Activated CD8-positive, alpha-beta memory T cell treated with anti-CD3 and anti-CD28 coated beads, Interleukin-2, amount 10 ng/mL, durations not matched to agents 7 days and 5 days (primary cell): Measurements from ENCODE around the gene SBSN. TPM values are rescaled to one million over a fixed set of nuclear protein-coding genes. Genes with fewer than 3 reads are reported as not detected.

ENCODE experiments used
- ATAC-seq: fragments of 150-1000 bp; cut with Tn5 transposase; one replicate; pipeline ENCODE4 v1.10.0; 2021; ENCODE audit warnings: moderate library complexity
- CTCF ChIA-PET: fragments of 350-600 bp; sonication (Branson Sonifier 250); formaldehyde crosslinking; loops from one replicate; lab custom pipeline; 2021; ENCODE audit warnings: antibody characterized with exemption; lab: Charles Lee
- DNase-seq: peaks from one replicate; pipeline ENCODE4 v3.0.0-alpha.2; 2020
- H3K27ac Mint-ChIP-seq: one replicate; pipeline ENCODE4 v1.8.0; 2021; ENCODE audit warnings: mild to moderate bottlenecking, mixed read lengths
- H3K27me3 Mint-ChIP-seq: one replicate; pipeline ENCODE4 v1.8.0; 2021; ENCODE audit warnings: mixed read lengths
- H3K36me3 Mint-ChIP-seq: one replicate; pipeline ENCODE4 v1.8.0; 2021; ENCODE audit warnings: mild to moderate bottlenecking, mixed read lengths
- H3K4me1 Mint-ChIP-seq: one replicate; pipeline ENCODE4 v1.8.0; 2021; ENCODE audit warnings: mixed read lengths
- H3K4me3 Mint-ChIP-seq: one replicate; pipeline ENCODE4 v1.8.0; 2021; ENCODE audit warnings: mild to moderate bottlenecking, moderate library complexity, mixed read lengths
- H3K9me3 Mint-ChIP-seq: one replicate; pipeline ENCODE4 v1.8.0; 2022; ENCODE audit warnings: low read depth, mixed read lengths
- total RNA-seq, 2 experiments: library from RNA; stranded (reverse); gene quantifications; one replicate each; pipeline ENCODE4 v1.2.3, GENCODE V29; 2021

SBSN gene
- total RNA-seq, 2 experiments from 2014 or later: not detected

- Mint-ChIP-seq H3K4me3 (no peak overlapping the region), H3K27me3 (peaks cover 33% of the 10 kb centered on the region), H3K4me1 (peaks cover 16% of the 10 kb centered on the region), H3K36me3 (no peaks in the 10 kb centered on the region), H3K27ac (no peak overlapping the region), H3K9me3 (no peaks in the 10 kb centered on the region)
- DNase-seq: no peak
- CTCF ChIA-PET: interaction anchor here (0.6 to 2.1 kb wide), 3 partner anchors 14 to 53 kb away, joined by 3 to 10 read pairs (median 3); no protein-coding TSS in a partner anchor
- ATAC-seq: no peak
Measured at GRCh38 chr19:35534803-35535480, 6.8 kb upstream of the SBSN start.

- Mint-ChIP-seq H3K4me3 (peak overlapping the region; percentile 57), H3K27me3 (peaks cover 39% of the 10 kb centered on the region), H3K4me1 (peaks cover 16% of the 10 kb centered on the region), H3K9me3 (no peaks in the 10 kb centered on the region), H3K36me3 (no peaks in the 10 kb centered on the region), H3K27ac (peak overlapping the region; percentile 12)
- peak; percentile 73 for DNase-seq
- ATAC-seq: peak; percentile 83
- CTCF ChIA-PET: interaction anchor here (1.1 to 2.1 kb wide), 2 partner anchors 15 to 24 kb away, joined by 3 to 10 read pairs; no protein-coding TSS in a partner anchor
Measured at GRCh38 chr19:35533822-35534392, 5.8 kb upstream of the SBSN start.

DNA sequence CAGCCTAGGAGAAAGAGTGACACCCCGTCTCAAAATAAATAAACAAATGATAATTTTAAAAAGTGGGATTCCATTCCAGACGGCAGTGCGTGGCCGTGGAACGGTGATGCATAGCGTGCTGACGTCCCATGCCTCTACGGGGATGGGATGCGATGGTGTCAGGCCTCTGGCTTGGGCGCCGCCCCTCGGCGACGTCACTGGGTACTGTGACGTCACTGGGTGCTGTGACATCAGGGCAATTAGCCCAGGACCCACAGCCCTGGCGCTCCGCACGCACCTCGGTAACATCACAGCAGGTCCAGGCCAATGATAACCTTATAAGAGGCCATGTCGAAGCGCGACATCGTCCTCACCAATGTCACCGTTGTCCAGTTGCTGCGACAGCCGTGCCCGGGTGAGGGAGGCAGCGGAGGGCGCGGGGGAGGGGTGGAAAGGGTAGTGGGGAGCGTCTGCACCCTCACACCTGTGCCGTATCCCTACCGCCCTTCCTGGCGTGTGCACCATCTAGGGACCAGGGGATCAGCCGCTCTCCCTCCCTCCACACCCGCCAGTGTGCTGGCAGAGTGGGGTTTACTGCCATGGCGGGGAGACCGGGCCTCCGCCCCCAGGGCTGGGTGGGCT is 5.2 kb upstream of the SBSN start, which contains the start of gene GAPDHS:
TSS of gene GAPDHS (plus strand) at position 256 of the 621 bp plus-strand sequence. CDS start at position 328, 72 bp downstream.
- H3K36me3 Mint-ChIP-seq: no peaks in the 10 kb centered on the region
- H3K4me3 Mint-ChIP-seq: peak within 1 kb of the TSS; percentile 57
- ATAC-seq: no peak
- H3K9me3 Mint-ChIP-seq: no peaks in the 10 kb centered on the region
- DNase-seq: no peak
- H3K27me3 Mint-ChIP-seq: peaks cover 45% of the 10 kb centered on the region
- H3K4me1 Mint-ChIP-seq: peaks cover 16% of the 10 kb centered on the region
- CTCF ChIA-PET: no interaction called here
- peak within 1 kb of the TSS; percentile 12 for H3K27ac Mint-ChIP-seq

GRCh38 chr19:35531291-35531690 is 3.2 kb upstream of the SBSN start:
- no peak for DNase-seq
- Mint-ChIP-seq H3K36me3 (no peaks in the 10 kb centered on the region), H3K27me3 (peaks cover 46% of the 10 kb centered on the region), H3K9me3 (no peaks in the 10 kb centered on the region), H3K4me1 (peaks cover 6% of the 10 kb centered on the region), H3K4me3 (no peak overlapping the region), H3K27ac (no peak overlapping the region)
- CTCF ChIA-PET: interaction anchor here (1.1 to 1.8 kb wide), 3 partner anchors 17 to 36 kb away, joined by 5 read pairs; no protein-coding TSS in a partner anchor
- no peak for ATAC-seq

DNA sequence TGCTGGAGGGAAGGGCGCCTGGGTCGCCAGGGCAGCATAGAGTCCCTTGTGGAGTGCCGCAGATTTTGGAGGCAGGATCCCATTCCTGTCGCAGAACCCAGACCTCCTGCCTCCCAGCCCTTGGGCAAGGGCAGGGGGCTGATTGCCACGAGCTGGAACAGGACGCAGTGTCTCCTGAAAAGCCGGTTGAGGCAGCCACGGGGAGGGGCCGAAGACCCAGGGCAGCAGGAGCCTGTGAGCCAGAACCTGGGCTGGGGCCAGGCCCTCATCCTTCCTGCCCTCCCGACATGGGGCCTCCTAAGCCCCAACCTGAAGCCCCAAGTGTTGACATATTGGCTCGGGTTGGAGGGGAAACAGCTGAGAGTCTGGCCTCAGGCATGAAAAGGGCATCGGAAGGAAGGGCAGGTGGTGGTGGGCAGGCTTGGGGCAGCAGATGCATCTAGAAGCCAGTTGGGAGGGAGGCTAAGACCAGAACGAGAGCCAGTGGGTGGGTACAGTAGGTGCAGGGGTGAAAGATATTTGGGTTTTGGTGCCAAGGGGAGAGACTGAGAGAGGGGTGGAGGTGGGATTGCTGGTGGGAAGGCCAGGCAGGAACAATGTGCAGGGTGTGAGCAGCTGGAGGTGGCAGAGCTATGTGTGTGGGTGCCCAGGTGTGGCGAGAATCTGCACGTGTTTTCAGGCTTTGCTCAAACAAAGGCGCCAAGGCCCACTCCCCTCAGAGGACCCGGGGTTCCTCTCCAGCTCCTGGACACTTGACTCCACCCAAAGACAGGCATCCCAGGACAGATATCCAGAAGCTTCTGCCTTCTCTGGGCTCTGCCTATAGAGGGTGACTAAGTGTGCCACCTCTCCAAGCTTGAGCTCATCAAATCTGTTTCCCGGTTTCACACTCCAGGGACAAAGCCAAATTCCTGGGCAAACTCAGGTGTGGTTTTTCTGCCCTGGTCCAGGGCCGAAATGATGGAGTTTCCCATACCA is 1.4 kb upstream of the SBSN start:
- H3K27me3 Mint-ChIP-seq: peaks cover 44% of the 10 kb centered on the region

GRCh38 chr19:35525873-35526272 is 2.2 kb downstream of the SBSN start:
- no peak overlapping the region for H3K4me3 Mint-ChIP-seq
- CTCF ChIA-PET: interaction anchor here (1.3 kb wide), 1 partner anchor 16 kb away, joined by 3 read pairs; no protein-coding TSS in a partner anchor
- ATAC-seq (no peak), DNase-seq (no peak)
- H3K9me3 Mint-ChIP-seq: no peaks in the 10 kb centered on the region
- no peaks in the 10 kb centered on the region for H3K4me1 Mint-ChIP-seq
- no peak overlapping the region for H3K27ac Mint-ChIP-seq
- peaks cover 26% of the 10 kb centered on the region for H3K27me3 Mint-ChIP-seq
- no peaks in the 10 kb centered on the region for H3K36me3 Mint-ChIP-seq

More for the DNA sequence above, 1.4 kb upstream of the SBSN start:
- H3K4me1 Mint-ChIP-seq: peaks cover 6% of the 10 kb centered on the region
- H3K27ac Mint-ChIP-seq: no peak overlapping the region
- CTCF ChIA-PET: interaction anchor here (1.2 kb wide), 1 partner anchor 35 kb away, joined by 3 read pairs; no protein-coding TSS in a partner anchor
- no peak for ATAC-seq
- H3K36me3 Mint-ChIP-seq: no peaks in the 10 kb centered on the region
- H3K9me3 Mint-ChIP-seq: no peaks in the 10 kb centered on the region
- no peak for DNase-seq
- H3K4me3 Mint-ChIP-seq: no peak overlapping the region

- Mint-ChIP-seq H3K27me3 (peaks cover 21% of the 10 kb centered on the region), H3K4me3 (no peak overlapping the region), H3K27ac (no peak overlapping the region), H3K36me3 (no peaks in the 10 kb centered on the region), H3K9me3 (no peaks in the 10 kb centered on the region), H3K4me1 (no peaks in the 10 kb centered on the region)
- ATAC-seq: no peak
- DNase-seq: no peak
- CTCF ChIA-PET: no interaction called here
Measured at GRCh38 chr19:35524181-35524837, 3.8 kb downstream of the SBSN start.

- Mint-ChIP-seq H3K4me1 (no peaks in the 10 kb centered on the region), H3K9me3 (no peaks in the 10 kb centered on the region), H3K36me3 (no peaks in the 10 kb centered on the region), H3K27ac (no peak overlapping the region), H3K4me3 (no peak overlapping the region), H3K27me3 (peaks cover 11% of the 10 kb centered on the region)
- DNase-seq: no peak
- CTCF ChIA-PET: no interaction called here
- ATAC-seq: no peak
Measured at GRCh38 chr19:35522745-35523327, 5.3 kb downstream of the SBSN start.

DNA sequence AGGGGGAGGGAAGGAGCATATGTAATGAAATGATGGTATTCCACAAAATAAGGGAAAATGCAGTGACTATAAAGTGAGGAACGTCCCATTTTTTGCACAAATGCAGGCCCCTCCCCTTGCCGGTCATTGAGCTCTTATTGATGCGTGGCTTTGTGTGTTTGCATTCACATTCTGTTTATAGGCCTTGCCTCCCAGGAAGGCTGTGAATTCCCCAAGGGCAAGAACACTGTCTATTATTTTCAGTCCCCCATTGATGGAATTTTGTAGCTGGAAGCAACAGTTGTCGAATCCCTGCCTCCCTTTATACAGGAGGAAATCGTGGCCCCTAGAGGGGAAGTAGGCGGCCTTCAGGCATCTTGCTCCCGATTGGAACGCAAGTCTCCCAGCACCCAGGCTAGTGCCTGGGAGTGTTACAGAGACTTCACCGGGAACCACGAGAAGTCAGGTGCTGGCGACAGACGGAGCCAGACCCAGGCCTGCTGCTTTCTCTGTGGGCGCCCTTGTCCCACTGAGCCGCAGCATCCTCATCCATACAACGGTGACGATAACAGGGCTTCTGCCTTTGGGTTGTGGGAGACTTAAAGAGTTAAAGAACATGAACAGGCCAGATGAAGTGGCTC is 6.9 kb downstream of the SBSN start:
- no peak overlapping the region for H3K27ac Mint-ChIP-seq
- no peak overlapping the region for H3K4me3 Mint-ChIP-seq
- no peaks in the 10 kb centered on the region for H3K9me3 Mint-ChIP-seq
- DNase-seq (no peak), ATAC-seq (no peak)
- CTCF ChIA-PET: interaction anchor here (1.0 to 2.8 kb wide), 3 partner anchors 11 to 26 kb away, joined by 3 to 7 read pairs (median 3); no protein-coding TSS in a partner anchor
- H3K4me1 Mint-ChIP-seq: no peaks in the 10 kb centered on the region
- peaks cover 14% of the 10 kb centered on the region for H3K27me3 Mint-ChIP-seq
- H3K36me3 Mint-ChIP-seq: no peaks in the 10 kb centered on the region

DNA sequence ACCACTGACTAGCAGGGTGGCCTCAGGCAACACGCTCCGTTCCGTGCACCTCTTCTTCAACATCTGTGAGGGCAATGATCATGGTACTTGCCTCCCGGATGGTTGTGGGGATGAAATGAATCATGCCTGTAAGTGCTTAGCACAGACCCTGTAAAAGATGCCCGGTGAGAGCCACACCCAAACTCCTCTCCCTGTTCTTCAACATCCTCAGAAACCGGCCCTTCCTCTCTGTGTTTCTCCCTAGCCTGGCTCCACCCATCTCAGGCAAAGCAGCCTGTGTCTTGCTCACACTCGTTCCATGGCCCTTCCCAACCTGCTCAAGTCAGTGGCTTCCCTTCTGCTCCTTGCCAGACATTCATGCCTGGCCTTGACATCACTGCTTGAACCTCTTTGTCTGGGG is 8.8 kb downstream of the SBSN start:
- Mint-ChIP-seq H3K36me3 (no peaks in the 10 kb centered on the region), H3K9me3 (no peaks in the 10 kb centered on the region), H3K4me1 (no peaks in the 10 kb centered on the region), H3K27ac (no peak overlapping the region), H3K4me3 (no peak overlapping the region), H3K27me3 (peaks cover 11% of the 10 kb centered on the region)
- ATAC-seq: no peak
- CTCF ChIA-PET: interaction anchor here (2.8 kb wide), 1 partner anchor 9 kb away, joined by 7 read pairs; no protein-coding TSS in a partner anchor
- DNase-seq: no peak

DNA sequence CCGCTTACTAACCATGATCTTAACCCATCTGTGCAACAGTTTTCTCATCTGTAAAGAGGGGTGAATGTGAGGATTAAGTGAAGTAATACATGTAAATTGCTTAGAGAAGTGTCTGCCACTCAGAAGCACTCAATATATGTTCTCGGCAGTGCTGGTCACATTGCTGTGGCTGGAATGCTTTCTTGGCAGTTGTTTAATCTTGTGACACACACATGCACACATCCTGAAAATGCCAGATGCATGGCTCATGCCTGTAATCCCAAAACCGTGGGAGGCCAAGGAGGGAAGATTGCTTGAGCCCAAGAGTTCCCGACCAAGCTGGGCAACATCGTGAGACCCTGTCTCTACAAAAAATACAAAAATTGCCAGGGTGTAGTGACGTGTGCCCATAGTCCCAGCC is 9.8 kb downstream of the SBSN start:
- no peaks in the 10 kb centered on the region for H3K36me3 Mint-ChIP-seq
- peaks cover 8% of the 10 kb centered on the region for H3K27me3 Mint-ChIP-seq
- H3K4me3 Mint-ChIP-seq: no peak overlapping the region
- CTCF ChIA-PET: interaction anchor here (0.6 to 2.8 kb wide), 2 partner anchors 8 to 93 kb away, joined by 3 to 7 read pairs; no protein-coding TSS in a partner anchor
- ATAC-seq (no peak), DNase-seq (no peak)
- H3K9me3 Mint-ChIP-seq: no peaks in the 10 kb centered on the region
- no peak overlapping the region for H3K27ac Mint-ChIP-seq
- no peaks in the 10 kb centered on the region for H3K4me1 Mint-ChIP-seq
